WTC11 (cell line): ENCODE results near the gene MED15. TPM values are rescaled to one million over a fixed set of nuclear protein-coding genes. Genes with fewer than 3 reads are reported as not detected.

Experiments used
- ATAC-seq: fragments of 200-7000 bp; cut with Tn5 transposase; 2 replicates; pipeline ENCODE4 v1.10.0; 2021; ENCODE audit warnings: mild to moderate bottlenecking, moderate library complexity
- CTCF ChIA-PET: fragments of 300-600 bp; sonication (Branson Sonifier 250); formaldehyde crosslinking; loops from one replicate; lab custom pipeline; 2021; ENCODE audit warnings: antibody characterized with exemption; lab: Charles Lee
- POLR2A ChIA-PET: fragments of 350-600 bp; sonication (Branson Sonifier 250); formaldehyde crosslinking; loops from one replicate; lab custom pipeline; 2021; ENCODE audit warnings: antibody characterized with exemption; lab: Charles Lee
- DNase-seq: peaks from one replicate; pipeline ENCODE4 v3.0.0; 2021; ENCODE audit warnings: low spot score
- H3K27ac Mint-ChIP-seq: 2 replicates; pipeline ENCODE4 v1.8.0; 2021; ENCODE audit warnings: mixed read lengths
- H3K27me3 Mint-ChIP-seq: 2 replicates; pipeline ENCODE4 v1.8.0; 2021; ENCODE audit warnings: low read depth, mild to moderate bottlenecking, moderate library complexity, mixed read lengths
- H3K36me3 Mint-ChIP-seq: 2 replicates; pipeline ENCODE4 v1.8.0; 2021; ENCODE audit warnings: mixed read lengths
- H3K4me1 Mint-ChIP-seq: 2 replicates; pipeline ENCODE4 v1.8.0; 2022; ENCODE audit warnings: mixed read lengths
- H3K4me3 Mint-ChIP-seq: 2 replicates; pipeline ENCODE4 v1.8.0; 2021; ENCODE audit warnings: mild to moderate bottlenecking, moderate library complexity, mixed read lengths
- H3K9me3 Mint-ChIP-seq: 2 replicates; pipeline ENCODE4 v1.8.0; 2021; ENCODE audit warnings: mixed read lengths
- CREM ChIP-seq: sonication (generic); formaldehyde crosslinking; IDR thresholded peaks from 2 replicates; pipeline ENCODE4 v1.8.1; 2022; ENCODE audit warnings: mild to moderate bottlenecking, missing genetic modification reagents, moderate library complexity
- SP1 ChIP-seq: sonication (generic); formaldehyde crosslinking; conservative IDR thresholded peaks from 2 replicates; pipeline ENCODE4 v1.8.1; 2022; ENCODE audit warnings: missing genetic modification reagents
- TEAD1 ChIP-seq: sonication (generic); formaldehyde crosslinking; IDR thresholded peaks from 2 replicates; pipeline ENCODE4 v1.8.0; 2022; ENCODE audit warnings: mild to moderate bottlenecking, missing genetic modification reagents
- ZNF396 ChIP-seq: fragments of 250-450 bp; sonication (Bioruptor Pico); IDR thresholded peaks from 2 replicates; pipeline ENCODE4 v1.8.0; 2021; ENCODE audit warnings: mild to moderate bottlenecking, moderate library complexity, borderline replicate concordance
- total RNA-seq: library from RNA; stranded (reverse); gene quantifications from 3 replicates; pipeline ENCODE4 v1.2.3, GENCODE V29; 2021
- TF ChIP-seq, protein P1 (sequence below): sonication (generic); formaldehyde crosslinking; IDR thresholded peaks from 2 replicates; pipeline ENCODE4 v1.8.0; 2022; ENCODE audit warnings: mild to moderate bottlenecking, missing genetic modification reagents
- TF ChIP-seq, protein P2 (sequence below): sonication (generic); formaldehyde crosslinking; conservative IDR thresholded peaks from 2 replicates; pipeline ENCODE4 v1.8.1; 2022; ENCODE audit warnings: mild to moderate bottlenecking, missing genetic modification reagents
- TF ChIP-seq, protein P3 (sequence below): sonication (generic); formaldehyde crosslinking; IDR thresholded peaks from 2 replicates; pipeline ENCODE4 v1.8.1; 2022; ENCODE audit warnings: low read depth, mild to moderate bottlenecking, moderate library complexity, missing genetic modification reagents, borderline replicate concordance
- TF ChIP-seq, protein P4 (sequence below): sonication (generic); formaldehyde crosslinking; IDR thresholded peaks from 2 replicates; pipeline ENCODE4 v1.8.0; 2022; ENCODE audit warnings: mild to moderate bottlenecking, missing genetic modification reagents
- TF ChIP-seq, protein P5 (sequence below): fragments of 250-450 bp; sonication (Bioruptor Pico); IDR thresholded peaks from 2 replicates; pipeline ENCODE4 v1.9.0; 2021; ENCODE audit warnings: mild to moderate bottlenecking
- TF ChIP-seq, protein P6 (sequence below): sonication (generic); formaldehyde crosslinking; IDR thresholded peaks from 2 replicates; pipeline ENCODE4 v1.8.1; 2022; ENCODE audit warnings: missing genetic modification reagents, borderline replicate concordance
- TF ChIP-seq, protein P7 (sequence below): sonication (generic); formaldehyde crosslinking; IDR thresholded peaks from 2 replicates; pipeline ENCODE4 v1.8.0; 2022; ENCODE audit warnings: mild to moderate bottlenecking, missing genetic modification reagents
- TF ChIP-seq, protein P8 (sequence below): sonication (generic); formaldehyde crosslinking; IDR thresholded peaks from 2 replicates; pipeline ENCODE4 v1.8.1; 2022; ENCODE audit warnings: low read depth, missing genetic modification reagents, borderline replicate concordance
- TF ChIP-seq, protein P9 (sequence below): sonication (generic); formaldehyde crosslinking; IDR thresholded peaks from 2 replicates; pipeline ENCODE4 v1.8.1; 2023; ENCODE audit warnings: mild to moderate bottlenecking, missing genetic modification reagents
- TF ChIP-seq, protein P10 (sequence below): sonication (generic); formaldehyde crosslinking; IDR thresholded peaks from 2 replicates; pipeline ENCODE4 v1.8.0; 2023; ENCODE audit warnings: missing genetic modification reagents

The MED15 gene
- total RNA-seq, 1 experiment from 2014 or later, result 67.7 TPM

DNA sequence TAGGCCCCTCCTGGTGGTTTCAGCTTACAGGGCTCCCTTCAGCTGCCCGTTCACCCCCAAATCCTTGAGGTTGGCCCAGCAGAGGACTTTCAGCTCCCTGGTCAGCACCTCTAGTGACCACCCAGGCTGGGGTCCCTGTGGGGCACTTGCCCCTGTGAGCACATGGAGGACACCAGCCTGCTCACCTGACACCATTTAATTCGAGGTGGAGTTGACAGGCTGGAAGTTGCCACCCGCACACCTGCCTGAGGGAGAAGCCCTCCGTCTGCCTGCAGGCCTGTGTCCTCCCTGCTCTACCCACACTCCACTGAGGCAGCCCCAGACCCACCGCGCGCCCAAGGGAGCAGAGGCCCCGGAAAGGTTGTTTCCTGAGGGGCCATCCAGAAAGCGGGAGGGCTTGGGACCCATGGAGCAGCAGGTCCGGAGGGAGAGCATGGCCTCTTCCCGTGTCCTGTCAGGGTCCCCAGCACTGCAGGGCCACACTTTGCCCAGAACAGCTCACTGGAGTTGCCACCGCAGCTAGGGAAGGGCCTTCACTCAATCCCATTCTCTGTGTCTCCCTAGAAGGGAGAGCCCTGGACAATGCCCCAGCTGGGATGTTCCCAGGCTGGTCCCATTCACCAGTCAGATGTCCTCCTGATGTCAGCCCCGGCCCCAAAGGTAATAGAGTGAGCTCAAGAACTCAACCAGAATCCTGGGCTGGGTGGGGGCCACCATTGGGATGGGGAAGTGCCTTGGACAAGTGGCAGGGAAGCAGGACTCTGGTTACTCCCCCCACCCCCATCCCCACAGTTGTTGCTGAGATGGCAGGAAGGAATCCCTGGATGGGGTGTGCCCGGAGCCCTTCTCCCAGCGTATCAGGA is 82.4 kb downstream of the MED15 start:
- CTCF ChIA-PET, result interaction anchor here (0.8 to 1.4 kb wide), 5 partner anchors 16 to 296 kb away, joined by 3 to 5 read pairs (median 4); no protein-coding TSS in a partner anchor

DNA sequence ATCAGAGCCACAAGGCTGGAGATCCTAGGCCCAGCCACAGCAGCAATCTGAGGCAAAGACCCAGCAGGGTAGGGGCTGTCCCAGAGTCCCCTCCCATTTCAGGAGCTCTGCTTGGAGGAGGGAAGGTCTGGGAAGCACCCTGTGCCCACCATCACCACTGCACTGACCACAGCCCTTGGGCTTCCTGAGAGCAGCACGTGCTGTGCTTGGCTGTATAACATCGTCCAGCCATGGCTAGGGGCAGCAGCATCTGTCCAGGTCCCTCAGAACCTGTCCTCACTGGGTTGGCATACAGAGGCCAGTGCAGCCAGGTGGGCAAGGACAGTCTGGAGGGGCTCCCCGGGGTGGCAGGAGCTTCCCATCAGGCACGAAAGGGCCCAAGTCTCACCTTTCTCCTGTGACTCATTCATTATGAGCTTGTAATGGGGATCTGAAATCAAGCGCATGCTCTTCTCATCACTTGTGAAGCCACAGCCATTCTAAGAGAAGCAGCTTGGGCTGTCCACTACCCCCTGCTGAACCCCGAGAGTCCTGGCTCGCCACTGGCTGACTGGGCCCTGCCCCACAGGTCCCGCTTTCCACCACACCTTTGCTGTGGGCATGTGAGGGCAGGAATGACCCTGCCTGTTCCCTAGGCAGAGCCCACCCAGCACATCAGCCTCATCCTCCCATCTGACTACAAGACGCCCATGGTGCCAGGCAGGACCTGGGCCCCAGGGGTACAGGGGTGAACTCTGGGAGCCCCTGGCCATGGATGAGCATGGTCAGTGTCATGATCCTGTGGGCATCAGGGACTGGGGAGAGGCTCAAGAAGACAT is 83.3 kb downstream of the MED15 start:
- CTCF ChIA-PET, result interaction anchor here (0.8 to 1.5 kb wide), 4 partner anchors 15 to 151 kb away, joined by 3 to 8 read pairs (median 4); no protein-coding TSS in a partner anchor
- no peaks in the 10 kb centered on the region for H3K9me3 Mint-ChIP-seq
- ATAC-seq (no peak), DNase-seq (no peak)
- H3K27me3 Mint-ChIP-seq, result no peaks in the 10 kb centered on the region
- H3K27ac Mint-ChIP-seq, result no peak overlapping the region
- H3K4me1 Mint-ChIP-seq, result peaks cover 5% of the 10 kb centered on the region; the same call in 1 of the 2 replicates
- no peak overlapping the region for H3K4me3 Mint-ChIP-seq
- H3K36me3 Mint-ChIP-seq, result no peaks in the 10 kb centered on the region; the same call in 1 of the 2 replicates
- POLR2A ChIA-PET, result no interaction called here
- TF ChIP-seq, protein P1, sequence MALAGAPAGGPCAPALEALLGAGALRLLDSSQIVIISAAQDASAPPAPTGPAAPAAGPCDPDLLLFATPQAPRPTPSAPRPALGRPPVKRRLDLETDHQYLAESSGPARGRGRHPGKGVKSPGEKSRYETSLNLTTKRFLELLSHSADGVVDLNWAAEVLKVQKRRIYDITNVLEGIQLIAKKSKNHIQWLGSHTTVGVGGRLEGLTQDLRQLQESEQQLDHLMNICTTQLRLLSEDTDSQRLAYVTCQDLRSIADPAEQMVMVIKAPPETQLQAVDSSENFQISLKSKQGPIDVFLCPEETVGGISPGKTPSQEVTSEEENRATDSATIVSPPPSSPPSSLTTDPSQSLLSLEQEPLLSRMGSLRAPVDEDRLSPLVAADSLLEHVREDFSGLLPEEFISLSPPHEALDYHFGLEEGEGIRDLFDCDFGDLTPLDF (CRISPR knock-in tag), result no peak
- TF ChIP-seq, protein P2, sequence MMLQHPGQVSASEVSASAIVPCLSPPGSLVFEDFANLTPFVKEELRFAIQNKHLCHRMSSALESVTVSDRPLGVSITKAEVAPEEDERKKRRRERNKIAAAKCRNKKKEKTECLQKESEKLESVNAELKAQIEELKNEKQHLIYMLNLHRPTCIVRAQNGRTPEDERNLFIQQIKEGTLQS (CRISPR knock-in tag), result no peak
- TF ChIP-seq CREM (CRISPR knock-in tag) (no peak), SP1 (CRISPR knock-in tag) (no peak)
- TF ChIP-seq, protein P3, sequence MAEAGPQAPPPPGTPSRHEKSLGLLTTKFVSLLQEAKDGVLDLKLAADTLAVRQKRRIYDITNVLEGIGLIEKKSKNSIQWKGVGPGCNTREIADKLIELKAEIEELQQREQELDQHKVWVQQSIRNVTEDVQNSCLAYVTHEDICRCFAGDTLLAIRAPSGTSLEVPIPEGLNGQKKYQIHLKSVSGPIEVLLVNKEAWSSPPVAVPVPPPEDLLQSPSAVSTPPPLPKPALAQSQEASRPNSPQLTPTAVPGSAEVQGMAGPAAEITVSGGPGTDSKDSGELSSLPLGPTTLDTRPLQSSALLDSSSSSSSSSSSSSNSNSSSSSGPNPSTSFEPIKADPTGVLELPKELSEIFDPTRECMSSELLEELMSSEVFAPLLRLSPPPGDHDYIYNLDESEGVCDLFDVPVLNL, result no peak
- TF ChIP-seq, protein P4, sequence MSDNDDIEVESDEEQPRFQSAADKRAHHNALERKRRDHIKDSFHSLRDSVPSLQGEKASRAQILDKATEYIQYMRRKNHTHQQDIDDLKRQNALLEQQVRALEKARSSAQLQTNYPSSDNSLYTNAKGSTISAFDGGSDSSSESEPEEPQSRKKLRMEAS (CRISPR knock-in tag), result no peak
- TF ChIP-seq, protein P5, sequence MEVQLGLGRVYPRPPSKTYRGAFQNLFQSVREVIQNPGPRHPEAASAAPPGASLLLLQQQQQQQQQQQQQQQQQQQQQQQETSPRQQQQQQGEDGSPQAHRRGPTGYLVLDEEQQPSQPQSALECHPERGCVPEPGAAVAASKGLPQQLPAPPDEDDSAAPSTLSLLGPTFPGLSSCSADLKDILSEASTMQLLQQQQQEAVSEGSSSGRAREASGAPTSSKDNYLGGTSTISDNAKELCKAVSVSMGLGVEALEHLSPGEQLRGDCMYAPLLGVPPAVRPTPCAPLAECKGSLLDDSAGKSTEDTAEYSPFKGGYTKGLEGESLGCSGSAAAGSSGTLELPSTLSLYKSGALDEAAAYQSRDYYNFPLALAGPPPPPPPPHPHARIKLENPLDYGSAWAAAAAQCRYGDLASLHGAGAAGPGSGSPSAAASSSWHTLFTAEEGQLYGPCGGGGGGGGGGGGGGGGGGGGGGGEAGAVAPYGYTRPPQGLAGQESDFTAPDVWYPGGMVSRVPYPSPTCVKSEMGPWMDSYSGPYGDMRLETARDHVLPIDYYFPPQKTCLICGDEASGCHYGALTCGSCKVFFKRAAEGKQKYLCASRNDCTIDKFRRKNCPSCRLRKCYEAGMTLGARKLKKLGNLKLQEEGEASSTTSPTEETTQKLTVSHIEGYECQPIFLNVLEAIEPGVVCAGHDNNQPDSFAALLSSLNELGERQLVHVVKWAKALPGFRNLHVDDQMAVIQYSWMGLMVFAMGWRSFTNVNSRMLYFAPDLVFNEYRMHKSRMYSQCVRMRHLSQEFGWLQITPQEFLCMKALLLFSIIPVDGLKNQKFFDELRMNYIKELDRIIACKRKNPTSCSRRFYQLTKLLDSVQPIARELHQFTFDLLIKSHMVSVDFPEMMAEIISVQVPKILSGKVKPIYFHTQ (CRISPR knock-in tag), result no peak
- TF ChIP-seq, protein P6, sequence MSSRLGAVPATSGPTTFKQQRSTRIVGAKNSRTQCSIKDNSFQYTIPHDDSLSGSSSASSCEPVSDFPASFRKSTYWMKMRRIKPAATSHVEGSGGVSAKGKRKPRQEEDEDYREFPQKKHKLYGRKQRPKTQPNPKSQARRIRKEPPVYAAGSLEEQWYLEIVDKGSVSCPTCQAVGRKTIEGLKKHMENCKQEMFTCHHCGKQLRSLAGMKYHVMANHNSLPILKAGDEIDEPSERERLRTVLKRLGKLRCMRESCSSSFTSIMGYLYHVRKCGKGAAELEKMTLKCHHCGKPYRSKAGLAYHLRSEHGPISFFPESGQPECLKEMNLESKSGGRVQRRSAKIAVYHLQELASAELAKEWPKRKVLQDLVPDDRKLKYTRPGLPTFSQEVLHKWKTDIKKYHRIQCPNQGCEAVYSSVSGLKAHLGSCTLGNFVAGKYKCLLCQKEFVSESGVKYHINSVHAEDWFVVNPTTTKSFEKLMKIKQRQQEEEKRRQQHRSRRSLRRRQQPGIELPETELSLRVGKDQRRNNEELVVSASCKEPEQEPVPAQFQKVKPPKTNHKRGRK (CRISPR knock-in tag), result no peak
- TF ChIP-seq, protein P7, sequence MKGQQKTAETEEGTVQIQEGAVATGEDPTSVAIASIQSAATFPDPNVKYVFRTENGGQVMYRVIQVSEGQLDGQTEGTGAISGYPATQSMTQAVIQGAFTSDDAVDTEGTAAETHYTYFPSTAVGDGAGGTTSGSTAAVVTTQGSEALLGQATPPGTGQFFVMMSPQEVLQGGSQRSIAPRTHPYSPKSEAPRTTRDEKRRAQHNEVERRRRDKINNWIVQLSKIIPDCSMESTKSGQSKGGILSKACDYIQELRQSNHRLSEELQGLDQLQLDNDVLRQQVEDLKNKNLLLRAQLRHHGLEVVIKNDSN, result no peak
- TF ChIP-seq, protein P8, sequence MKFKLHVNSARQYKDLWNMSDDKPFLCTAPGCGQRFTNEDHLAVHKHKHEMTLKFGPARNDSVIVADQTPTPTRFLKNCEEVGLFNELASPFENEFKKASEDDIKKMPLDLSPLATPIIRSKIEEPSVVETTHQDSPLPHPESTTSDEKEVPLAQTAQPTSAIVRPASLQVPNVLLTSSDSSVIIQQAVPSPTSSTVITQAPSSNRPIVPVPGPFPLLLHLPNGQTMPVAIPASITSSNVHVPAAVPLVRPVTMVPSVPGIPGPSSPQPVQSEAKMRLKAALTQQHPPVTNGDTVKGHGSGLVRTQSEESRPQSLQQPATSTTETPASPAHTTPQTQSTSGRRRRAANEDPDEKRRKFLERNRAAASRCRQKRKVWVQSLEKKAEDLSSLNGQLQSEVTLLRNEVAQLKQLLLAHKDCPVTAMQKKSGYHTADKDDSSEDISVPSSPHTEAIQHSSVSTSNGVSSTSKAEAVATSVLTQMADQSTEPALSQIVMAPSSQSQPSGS (CRISPR knock-in tag), result no peak
- TF ChIP-seq, protein P9, sequence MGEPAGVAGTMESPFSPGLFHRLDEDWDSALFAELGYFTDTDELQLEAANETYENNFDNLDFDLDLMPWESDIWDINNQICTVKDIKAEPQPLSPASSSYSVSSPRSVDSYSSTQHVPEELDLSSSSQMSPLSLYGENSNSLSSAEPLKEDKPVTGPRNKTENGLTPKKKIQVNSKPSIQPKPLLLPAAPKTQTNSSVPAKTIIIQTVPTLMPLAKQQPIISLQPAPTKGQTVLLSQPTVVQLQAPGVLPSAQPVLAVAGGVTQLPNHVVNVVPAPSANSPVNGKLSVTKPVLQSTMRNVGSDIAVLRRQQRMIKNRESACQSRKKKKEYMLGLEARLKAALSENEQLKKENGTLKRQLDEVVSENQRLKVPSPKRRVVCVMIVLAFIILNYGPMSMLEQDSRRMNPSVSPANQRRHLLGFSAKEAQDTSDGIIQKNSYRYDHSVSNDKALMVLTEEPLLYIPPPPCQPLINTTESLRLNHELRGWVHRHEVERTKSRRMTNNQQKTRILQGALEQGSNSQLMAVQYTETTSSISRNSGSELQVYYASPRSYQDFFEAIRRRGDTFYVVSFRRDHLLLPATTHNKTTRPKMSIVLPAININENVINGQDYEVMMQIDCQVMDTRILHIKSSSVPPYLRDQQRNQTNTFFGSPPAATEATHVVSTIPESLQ, result no peak

More for the DNA sequence above, 82.4 kb downstream of the MED15 start:
- peak; percentile 20; the same call in 1 of the 2 replicates for ATAC-seq
- H3K4me3 Mint-ChIP-seq, result no peak overlapping the region
- no peaks in the 10 kb centered on the region; the same call in 1 of the 2 replicates for H3K36me3 Mint-ChIP-seq
- TF ChIP-seq, protein P10, sequence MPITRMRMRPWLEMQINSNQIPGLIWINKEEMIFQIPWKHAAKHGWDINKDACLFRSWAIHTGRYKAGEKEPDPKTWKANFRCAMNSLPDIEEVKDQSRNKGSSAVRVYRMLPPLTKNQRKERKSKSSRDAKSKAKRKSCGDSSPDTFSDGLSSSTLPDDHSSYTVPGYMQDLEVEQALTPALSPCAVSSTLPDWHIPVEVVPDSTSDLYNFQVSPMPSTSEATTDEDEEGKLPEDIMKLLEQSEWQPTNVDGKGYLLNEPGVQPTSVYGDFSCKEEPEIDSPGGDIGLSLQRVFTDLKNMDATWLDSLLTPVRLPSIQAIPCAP (CRISPR knock-in tag), result no peak
- TF ChIP-seq, protein P1 (CRISPR knock-in tag), result no peak
- TF ChIP-seq ZNF396 (CRISPR knock-in tag), result no peak
- no peak for TF ChIP-seq TEAD1 (CRISPR knock-in tag)
- TF ChIP-seq, all 79 proteins: peak for 0
- Mint-ChIP-seq H3K4me1 (peaks cover 5% of the 10 kb centered on the region; the same call in 1 of the 2 replicates), H3K27me3 (no peaks in the 10 kb centered on the region), H3K27ac (no peak overlapping the region), H3K9me3 (no peaks in the 10 kb centered on the region)
- POLR2A ChIA-PET, result no interaction called here
- no peak for DNase-seq
